Upper lobe of right lung (tissue), 1 donor: Measurements from ENCODE around the gene ZNF805. TPM values are rescaled to one million over a fixed set of nuclear protein-coding genes. Genes with fewer than 3 reads are reported as not detected.

Experiments
- ATAC-seq: fragments of 200-7000 bp; cut with Tn5 transposase; one replicate; pipeline ENCODE4 v1.9.1; 2020; ENCODE audit warnings: mild to moderate bottlenecking, moderate library complexity
- DNase-seq: peaks from one replicate; pipeline ENCODE4 v3.0.0-alpha.2; 2020
- H3K27ac ChIP-seq: fragments of 200-600 bp; one replicate; pipeline ENCODE4 v1.8.0; 2022
- H3K27me3 ChIP-seq: fragments of 200-600 bp; one replicate; pipeline ENCODE4 v1.8.0; 2022; ENCODE audit warnings: mild to moderate bottlenecking
- H3K36me3 ChIP-seq: fragments of 200-600 bp; one replicate; pipeline ENCODE4 v1.8.0; 2022
- H3K4me1 ChIP-seq: fragments of 200-600 bp; one replicate; pipeline ENCODE4 v1.8.0; 2022
- H3K4me3 ChIP-seq: fragments of 200-600 bp; one replicate; pipeline ENCODE4 v1.8.0; 2022; ENCODE audit warnings: mild to moderate bottlenecking
- H3K9me3 ChIP-seq: fragments of 200-600 bp; one replicate; pipeline ENCODE4 v1.8.0; 2022
- intact Hi-C: fragments of 100-400 bp; cut with DNase I; formaldehyde crosslinking; loops from one replicate; pipeline ENCODE4 v1.11.0; 2022
- total RNA-seq: library from RNA; stranded (reverse); fragmentation: NEBNext Ultra II Directional; extraction: Animal tissue kit (Norgen Biotek cat#: 25700); gene quantifications from one replicate; pipeline ENCODE4 v1.2.1, GENCODE V29; 2021
- TF ChIP-seq, protein P1 (sequence below): fragments of 200-600 bp; IDR thresholded peaks from one replicate; pipeline ENCODE4 v1.8.0; 2022; ENCODE audit warnings: antibody characterized with exemption
- donor health status: DM: no; HTN: yes; CAD: no; lungs with severe emphysema.

ZNF805 gene
- total RNA-seq, 1 donor from 2014 or later: 14.6 TPM

GRCh38 chr19:57292547-57292946, 52.1 kb downstream of the ZNF805 start:
- no peak overlapping the region for H3K27ac ChIP-seq
- ATAC-seq: no peak
- peaks cover 83% of the 10 kb centered on the region for H3K36me3 ChIP-seq
- no peaks in the 10 kb centered on the region for H3K27me3 ChIP-seq
- no peak for DNase-seq
- TF ChIP-seq, protein P1, sequence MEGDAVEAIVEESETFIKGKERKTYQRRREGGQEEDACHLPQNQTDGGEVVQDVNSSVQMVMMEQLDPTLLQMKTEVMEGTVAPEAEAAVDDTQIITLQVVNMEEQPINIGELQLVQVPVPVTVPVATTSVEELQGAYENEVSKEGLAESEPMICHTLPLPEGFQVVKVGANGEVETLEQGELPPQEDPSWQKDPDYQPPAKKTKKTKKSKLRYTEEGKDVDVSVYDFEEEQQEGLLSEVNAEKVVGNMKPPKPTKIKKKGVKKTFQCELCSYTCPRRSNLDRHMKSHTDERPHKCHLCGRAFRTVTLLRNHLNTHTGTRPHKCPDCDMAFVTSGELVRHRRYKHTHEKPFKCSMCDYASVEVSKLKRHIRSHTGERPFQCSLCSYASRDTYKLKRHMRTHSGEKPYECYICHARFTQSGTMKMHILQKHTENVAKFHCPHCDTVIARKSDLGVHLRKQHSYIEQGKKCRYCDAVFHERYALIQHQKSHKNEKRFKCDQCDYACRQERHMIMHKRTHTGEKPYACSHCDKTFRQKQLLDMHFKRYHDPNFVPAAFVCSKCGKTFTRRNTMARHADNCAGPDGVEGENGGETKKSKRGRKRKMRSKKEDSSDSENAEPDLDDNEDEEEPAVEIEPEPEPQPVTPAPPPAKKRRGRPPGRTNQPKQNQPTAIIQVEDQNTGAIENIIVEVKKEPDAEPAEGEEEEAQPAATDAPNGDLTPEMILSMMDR: no peak
- no peaks in the 10 kb centered on the region for H3K4me1 ChIP-seq
- H3K4me3 ChIP-seq: no peak overlapping the region
- intact Hi-C loops: no loop called here
- peaks cover 34% of the 10 kb centered on the region for H3K9me3 ChIP-seq

- TF ChIP-seq, protein P1: no peak
- Histone ChIP-seq H3K27ac (no peak overlapping the region), H3K36me3 (peaks cover 76% of the 10 kb centered on the region), H3K4me1 (no peaks in the 10 kb centered on the region), H3K9me3 (peaks cover 34% of the 10 kb centered on the region), H3K27me3 (no peaks in the 10 kb centered on the region), H3K4me3 (no peak overlapping the region)
- intact Hi-C loops: no loop called here
- DNase-seq (no peak), ATAC-seq (no peak)
Observed at GRCh38 chr19:57293719-57294118, 53.3 kb downstream of the ZNF805 start.

- TF ChIP-seq, protein P1: no peak
- ATAC-seq (peak; percentile 57), DNase-seq (no peak)
- no peak overlapping the region for H3K4me3 ChIP-seq
- intact Hi-C loops: no loop called here
- H3K27me3 ChIP-seq: no peaks in the 10 kb centered on the region
- H3K4me1 ChIP-seq: peaks cover 6% of the 10 kb centered on the region
- H3K36me3 ChIP-seq: peaks cover 49% of the 10 kb centered on the region
- H3K27ac ChIP-seq: no peak overlapping the region
- H3K9me3 ChIP-seq: no peaks in the 10 kb centered on the region
Observed at GRCh38 chr19:57302020-57302465, 61.6 kb downstream of the ZNF805 start.

DNA sequence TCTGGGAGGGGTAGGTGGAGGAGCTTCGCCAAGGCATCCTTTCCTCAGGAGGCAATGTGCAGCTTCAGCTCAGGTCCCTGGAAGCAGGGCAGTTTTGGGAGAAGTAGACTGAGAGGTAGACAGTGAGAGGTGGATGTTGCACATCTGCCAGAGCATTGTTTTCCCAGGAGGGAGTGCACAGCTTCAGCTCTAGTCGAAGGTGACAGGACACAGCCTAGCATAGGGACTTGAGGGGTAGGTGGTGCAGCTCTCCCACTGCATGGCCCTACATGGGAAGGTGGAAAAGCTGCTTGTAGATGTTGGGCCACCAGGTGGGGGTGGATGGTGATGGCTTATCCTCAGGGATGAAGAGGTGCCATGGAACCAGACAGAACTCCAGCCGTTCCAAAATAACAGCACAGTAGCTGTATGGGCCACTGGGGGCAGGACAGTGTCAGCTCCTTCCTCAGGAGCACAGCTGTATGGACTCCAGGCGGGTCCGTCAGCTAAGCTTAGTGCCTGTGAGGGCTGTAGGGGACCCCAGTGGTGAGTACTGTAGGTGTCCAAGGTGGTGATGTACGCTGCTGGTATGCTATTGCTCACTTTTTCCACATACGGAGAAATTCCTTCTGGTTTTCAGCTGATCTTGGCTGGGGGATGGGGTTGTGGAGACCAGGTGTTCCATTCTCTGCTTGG, 62.4 kb downstream of the ZNF805 start:
- peaks cover 6% of the 10 kb centered on the region for H3K4me1 ChIP-seq
- H3K4me3 ChIP-seq: no peak overlapping the region
- DNase-seq (no peak), ATAC-seq (no peak)
- TF ChIP-seq, protein P1: no peak
- H3K27ac ChIP-seq: no peak overlapping the region
- H3K9me3 ChIP-seq: no peaks in the 10 kb centered on the region
- no peaks in the 10 kb centered on the region for H3K27me3 ChIP-seq
- intact Hi-C loops: no loop called here
- peaks cover 42% of the 10 kb centered on the region for H3K36me3 ChIP-seq

Other genes starting within 250 kb of the ZNF805 start
- not detected for gene USP29, start 120.6 kb upstream of the ZNF805 start, total RNA-seq
- not detected for gene ZIM3, start 95.4 kb upstream of the ZNF805 start, total RNA-seq
- not detected for gene DUXA, start 73.1 kb upstream of the ZNF805 start, total RNA-seq
- 36.1 TPM for gene ZNF264, start 49.1 kb upstream of the ZNF805 start, total RNA-seq
- 0.87 TPM for gene AURKC, start 9.6 kb upstream of the ZNF805 start, total RNA-seq
- 54.5 TPM for gene ZNF460, start 39.9 kb downstream of the ZNF805 start, total RNA-seq
- gene ZNF543, start 79.8 kb downstream of the ZNF805 start, total RNA-seq: 7.9 TPM
- 9.3 TPM for gene ZNF304, start 110.6 kb downstream of the ZNF805 start, total RNA-seq
- 7.0 TPM for gene TRAPPC2B, start 122.9 kb downstream of the ZNF805 start, total RNA-seq
- 3.3 TPM for gene ZNF547, start 122.9 kb downstream of the ZNF805 start, total RNA-seq
- 18.6 TPM for gene ZNF548, start 149.2 kb downstream of the ZNF805 start, total RNA-seq
- gene ZNF17, start 170.5 kb downstream of the ZNF805 start, total RNA-seq: 12.5 TPM
- 7.5 TPM for gene ZNF749, start 194.7 kb downstream of the ZNF805 start, total RNA-seq
- gene VN1R1, start 216.5 kb downstream of the ZNF805 start, total RNA-seq: 0.75 TPM
- gene ZNF772, start 236.9 kb downstream of the ZNF805 start, total RNA-seq: 6.6 TPM
- gene ZNF419, start 247.1 kb downstream of the ZNF805 start, total RNA-seq: 9.6 TPM